Measurements from ENCODE around the gene ASB2.

The ASB2 gene

DNA sequence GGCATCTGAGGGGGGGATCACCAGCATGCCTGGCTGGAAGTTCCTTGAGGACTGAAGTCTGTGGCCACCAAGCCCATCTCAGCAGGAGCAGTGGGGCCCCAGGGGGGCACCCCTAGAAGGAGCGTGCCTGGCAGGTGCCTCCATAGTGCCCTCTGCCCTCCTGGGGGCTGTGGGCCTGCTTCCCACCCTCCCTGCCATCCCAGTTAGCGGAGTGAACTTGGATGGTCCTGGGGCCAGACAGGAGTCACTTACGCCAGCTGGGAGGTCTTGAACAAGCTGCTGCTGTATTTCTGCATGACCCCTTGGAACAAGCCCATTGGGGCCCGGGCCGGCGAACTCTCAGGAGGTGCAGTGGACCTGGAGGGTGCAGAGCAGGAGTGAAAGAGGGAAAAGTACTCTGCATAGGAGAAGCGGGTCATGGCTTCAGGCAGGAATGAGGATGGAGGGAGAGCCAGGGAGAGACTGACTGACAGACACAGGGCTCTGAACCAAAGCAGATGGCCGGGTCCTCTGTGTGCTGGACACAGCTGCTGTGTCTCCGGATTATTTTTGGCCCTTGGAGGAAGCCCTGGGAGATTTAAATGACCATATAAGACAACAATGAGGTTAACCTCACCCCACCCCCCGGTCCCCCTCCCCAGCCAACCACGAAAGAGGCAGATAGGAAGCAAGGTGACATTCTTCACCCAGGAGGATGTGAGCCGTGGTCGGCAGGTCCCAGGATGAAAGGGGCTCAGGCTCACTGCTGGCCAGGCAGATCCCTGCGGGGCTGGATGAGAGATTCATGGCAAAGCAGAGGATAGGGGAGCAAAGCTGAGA is 19.6 kb downstream of the ASB2 start:
- no peak for DNase-seq
- in situ Hi-C loops (cut with HindIII; ENCODE audit: low pct_ligation_motif_present, low pct_unique_long_range_greater_than_20kb, low sequenced_read_pairs): no loop called here

DNA sequence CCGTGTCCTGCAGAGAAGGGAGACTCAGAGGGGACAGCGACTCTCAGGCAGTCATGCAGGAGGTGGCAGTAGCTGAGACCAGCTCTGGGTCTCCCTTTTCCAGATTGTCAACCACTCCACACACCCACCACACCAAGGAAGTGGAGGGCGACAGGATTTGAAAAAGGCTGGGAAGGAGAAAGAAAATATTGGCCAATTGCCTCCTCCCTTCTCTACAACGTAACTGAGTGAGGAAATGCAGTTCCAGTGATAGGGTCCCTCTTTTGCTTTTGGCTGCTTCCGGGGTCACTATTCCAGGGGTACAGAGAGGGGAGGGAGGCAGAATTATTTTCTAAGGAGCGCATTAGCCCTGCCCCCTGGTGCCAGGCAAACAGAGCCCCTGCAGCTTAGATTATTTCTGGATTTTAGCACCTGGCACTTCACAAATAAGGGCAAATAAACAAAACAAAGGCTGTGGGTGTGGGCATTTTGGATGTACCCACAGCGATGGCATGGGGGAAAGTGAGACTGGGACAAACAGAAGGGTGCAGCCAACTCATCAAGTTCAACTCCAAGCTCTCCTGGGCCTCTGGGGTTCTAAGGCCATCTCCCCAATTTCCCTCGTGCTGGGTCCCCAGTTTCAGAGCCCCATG is 20.4 kb downstream of the ASB2 start:
- in situ Hi-C loops (cut with HindIII; ENCODE audit: low pct_ligation_motif_present, low pct_unique_long_range_greater_than_20kb, low sequenced_read_pairs): no loop called here

GRCh38 chr14:93954900-93955849 is 21.2 kb downstream of the ASB2 start:
- DNase-seq: no peak
- in situ Hi-C loops (cut with HindIII; ENCODE audit: low pct_ligation_motif_present, low pct_unique_long_range_greater_than_20kb, low sequenced_read_pairs): no loop called here

More for the DNA sequence above, 20.4 kb downstream of the ASB2 start:
- DNase-seq: no peak

GRCh38 chr14:93954516-93954830 is 21.9 kb downstream of the ASB2 start:
- no peak for DNase-seq
- in situ Hi-C loops (cut with HindIII; ENCODE audit: low pct_ligation_motif_present, low pct_unique_long_range_greater_than_20kb, low sequenced_read_pairs): no loop called here

DNA sequence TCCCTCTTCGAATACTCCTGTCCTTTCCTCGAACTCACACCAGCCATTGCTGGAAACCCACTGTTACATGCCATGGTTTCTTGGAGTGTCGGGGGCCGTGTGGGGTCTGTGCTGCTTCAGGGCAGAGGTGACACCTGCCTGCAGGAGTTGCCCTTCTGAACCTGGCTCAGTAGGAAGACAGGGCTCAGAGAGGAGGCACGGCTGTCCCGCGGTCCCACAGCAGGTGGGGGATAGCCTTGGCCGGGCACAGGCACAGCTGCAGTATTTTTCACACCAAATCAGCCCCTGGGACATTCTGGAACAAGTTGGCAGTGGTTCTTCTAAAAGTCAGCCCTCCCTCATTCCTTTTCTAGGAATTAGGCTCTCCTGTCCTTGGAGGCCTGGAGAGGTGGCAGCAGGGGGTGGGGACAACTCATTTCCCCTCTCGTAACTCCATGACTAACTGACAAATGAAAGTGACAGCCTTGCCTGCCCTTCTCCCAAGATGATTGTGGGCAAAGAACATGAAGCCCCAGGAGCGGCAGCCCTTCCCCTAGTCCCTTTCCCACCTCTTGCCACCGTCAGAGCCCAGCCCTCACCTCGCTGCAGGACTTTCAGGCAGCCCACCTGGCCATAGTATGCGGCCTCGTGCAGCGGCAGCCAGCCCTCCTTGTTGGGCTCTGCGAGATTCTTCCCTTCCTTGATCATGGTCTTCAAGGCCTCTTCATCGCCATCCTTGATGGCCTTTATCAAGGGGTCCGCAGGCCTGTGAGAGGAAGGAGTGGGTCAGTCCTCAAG is 22.4 kb downstream of the ASB2 start:
- no peak for DNase-seq
- in situ Hi-C loops (cut with HindIII; ENCODE audit: low pct_ligation_motif_present, low pct_unique_long_range_greater_than_20kb, low sequenced_read_pairs): no loop called here

GRCh38 chr14:93953263-93953662 is 23.1 kb downstream of the ASB2 start:
- DNase-seq: no peak
- in situ Hi-C loops (cut with HindIII; ENCODE audit: low pct_ligation_motif_present, low pct_unique_long_range_greater_than_20kb, low sequenced_read_pairs): no loop called here

DNA sequence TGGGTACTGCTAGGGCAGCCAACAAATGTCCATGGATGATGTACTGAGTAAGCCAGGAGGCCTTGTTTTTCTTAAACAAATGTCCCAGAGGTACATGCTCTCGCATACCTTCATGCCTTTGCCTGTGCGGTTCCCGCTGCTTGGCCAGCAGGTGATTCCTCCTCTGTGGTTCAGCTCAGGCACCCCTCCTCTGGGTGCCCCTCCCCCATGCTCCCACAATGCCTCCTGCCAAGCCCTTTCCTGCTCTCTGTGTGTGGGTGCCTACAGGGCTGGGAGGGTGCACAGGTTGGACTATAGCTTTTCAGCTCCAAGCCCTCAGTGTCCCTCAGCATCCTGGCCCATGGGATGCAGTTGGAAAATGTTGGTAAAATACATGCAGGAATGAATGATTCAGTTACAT is 23.5 kb downstream of the ASB2 start:
- no peak for DNase-seq
- in situ Hi-C loops (cut with HindIII; ENCODE audit: low pct_ligation_motif_present, low pct_unique_long_range_greater_than_20kb, low sequenced_read_pairs): no loop called here

DNA sequence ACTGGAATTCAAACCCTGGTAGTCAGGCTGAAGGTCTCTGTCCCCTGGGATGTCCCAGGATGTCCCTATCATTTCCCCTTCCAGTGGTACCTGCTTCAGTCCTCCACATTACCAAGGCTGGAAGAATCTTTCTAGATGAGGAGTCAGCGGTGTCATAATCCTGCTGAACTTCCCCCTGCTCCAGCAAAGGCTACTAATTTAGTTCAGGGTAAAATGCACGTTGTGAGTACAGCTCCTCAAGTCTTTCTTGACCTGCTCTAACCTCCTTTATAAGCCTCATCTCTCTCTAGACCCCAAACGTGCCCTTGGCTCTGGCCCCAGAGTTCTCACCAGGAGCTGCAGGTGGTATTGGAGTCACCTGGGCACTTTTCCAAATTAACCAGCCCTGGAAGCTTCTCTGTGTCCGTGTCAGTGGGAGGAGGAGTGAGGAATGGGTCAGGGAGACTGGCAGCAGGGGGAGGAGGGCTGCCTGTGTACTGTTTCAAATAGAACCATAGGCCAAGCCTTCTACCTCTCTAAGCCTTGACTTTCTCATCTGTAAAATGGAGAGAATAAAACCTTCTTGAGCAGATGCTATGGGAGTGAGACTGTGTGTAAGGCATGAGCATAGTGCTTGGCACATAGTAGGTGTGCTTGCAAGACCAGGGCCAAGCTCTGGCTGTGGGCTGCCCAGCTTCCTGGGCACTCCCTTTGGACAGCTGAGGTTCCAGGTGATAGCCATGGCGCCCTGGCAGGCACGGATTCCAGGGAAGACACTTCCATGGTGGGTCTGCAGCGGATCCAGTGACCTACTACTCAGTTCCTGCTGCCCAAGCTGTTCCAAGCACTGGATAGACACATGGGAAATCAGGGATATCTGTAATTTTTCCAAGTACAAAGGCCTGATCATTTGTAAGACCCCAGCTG is 24.5 kb downstream of the ASB2 start:
- no peak for DNase-seq
- in situ Hi-C loops (cut with HindIII; ENCODE audit: low pct_ligation_motif_present, low pct_unique_long_range_greater_than_20kb, low sequenced_read_pairs): no loop called here

DNA sequence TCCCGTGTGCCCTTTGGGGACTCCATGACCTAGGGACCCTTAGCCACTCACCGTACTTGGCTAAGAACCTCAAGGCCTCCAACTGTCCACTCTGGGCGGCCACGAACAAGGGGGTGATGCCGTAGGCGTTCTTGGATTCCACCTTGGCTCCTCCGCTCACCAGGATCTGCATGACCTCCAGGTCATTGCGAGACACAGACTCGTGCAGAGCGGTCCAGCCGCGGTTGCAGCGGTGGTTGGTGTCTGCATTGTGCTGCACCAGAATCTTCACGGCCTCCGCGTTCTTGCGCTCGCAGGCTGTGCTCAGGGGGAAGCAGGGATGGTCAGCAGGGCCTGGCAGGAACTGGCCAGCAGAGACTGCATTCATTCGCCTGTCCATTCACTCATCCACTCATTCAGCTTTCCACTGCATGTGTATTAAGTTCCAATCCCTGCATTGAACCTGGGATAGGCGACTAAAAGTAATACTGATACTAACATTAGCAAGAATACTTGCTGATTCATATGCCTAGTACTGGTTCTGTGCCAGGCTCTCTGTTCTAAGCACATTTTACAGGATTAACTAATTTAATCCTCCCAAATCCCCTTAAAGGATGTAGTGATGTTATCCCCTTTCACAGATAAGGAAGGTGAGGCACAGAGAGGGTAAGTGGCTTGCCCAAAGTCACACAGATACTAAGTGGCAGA is 25.3 kb downstream of the ASB2 start:
- in situ Hi-C loops (cut with HindIII; ENCODE audit: low pct_ligation_motif_present, low pct_unique_long_range_greater_than_20kb, low sequenced_read_pairs): no loop called here
- DNase-seq: no peak

GRCh38 chr14:93949511-93950075 is 26.8 kb downstream of the ASB2 start:
- in situ Hi-C loops (cut with HindIII; ENCODE audit: low pct_ligation_motif_present, low pct_unique_long_range_greater_than_20kb, low sequenced_read_pairs): no loop called here
- no peak for DNase-seq

DNA sequence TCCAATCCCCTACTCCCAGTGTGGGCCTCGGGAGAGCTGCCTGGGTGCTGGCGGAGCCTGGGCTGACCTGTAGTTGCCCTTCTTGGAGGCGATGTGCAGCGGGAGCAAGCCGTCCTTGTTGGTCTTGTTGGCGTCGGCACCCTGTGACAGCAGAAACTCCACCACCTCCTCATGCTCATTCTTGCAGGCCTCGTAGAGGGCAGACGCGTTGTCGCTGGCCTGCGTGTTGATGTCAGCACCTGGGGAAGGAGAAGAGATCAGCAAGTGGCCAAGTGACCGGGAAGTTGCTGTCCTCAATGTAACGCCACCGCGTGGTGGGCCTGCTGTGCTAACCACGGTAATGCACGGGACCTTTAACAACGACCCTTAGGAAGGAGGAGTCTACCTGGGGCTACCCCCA is 29.1 kb downstream of the ASB2 start:
- in situ Hi-C loops (cut with HindIII; ENCODE audit: low pct_ligation_motif_present, low pct_unique_long_range_greater_than_20kb, low sequenced_read_pairs): no loop called here
- no peak for DNase-seq

DNA sequence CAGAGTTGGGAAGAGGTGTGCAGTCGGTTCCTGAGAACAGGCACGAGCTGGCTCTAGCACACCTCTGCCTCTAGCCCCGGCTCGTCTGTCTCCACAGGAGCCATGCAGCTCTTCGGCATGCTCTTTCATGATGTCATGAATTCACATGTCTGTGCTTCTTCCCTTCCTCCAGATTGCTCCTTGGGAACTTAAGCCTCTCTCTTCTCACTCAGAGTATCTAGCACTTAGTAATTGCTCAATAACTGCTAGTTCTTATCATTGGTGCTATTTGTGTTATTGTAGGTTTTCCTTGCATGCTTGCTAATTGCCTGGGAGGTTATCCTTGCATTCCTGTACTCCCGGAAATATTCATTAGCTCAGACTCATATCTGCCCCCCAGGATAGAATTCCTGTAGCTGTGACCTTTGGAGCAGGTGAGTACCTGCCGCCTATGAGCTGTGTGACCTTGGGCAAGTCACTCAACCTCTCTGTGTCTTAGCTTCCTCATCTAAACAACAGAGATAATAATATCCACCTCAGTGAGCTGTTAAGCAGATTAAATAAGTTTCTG is 29.8 kb downstream of the ASB2 start:
- no peak for DNase-seq
- in situ Hi-C loops (cut with HindIII; ENCODE audit: low pct_ligation_motif_present, low pct_unique_long_range_greater_than_20kb, low sequenced_read_pairs): no loop called here

DNA sequence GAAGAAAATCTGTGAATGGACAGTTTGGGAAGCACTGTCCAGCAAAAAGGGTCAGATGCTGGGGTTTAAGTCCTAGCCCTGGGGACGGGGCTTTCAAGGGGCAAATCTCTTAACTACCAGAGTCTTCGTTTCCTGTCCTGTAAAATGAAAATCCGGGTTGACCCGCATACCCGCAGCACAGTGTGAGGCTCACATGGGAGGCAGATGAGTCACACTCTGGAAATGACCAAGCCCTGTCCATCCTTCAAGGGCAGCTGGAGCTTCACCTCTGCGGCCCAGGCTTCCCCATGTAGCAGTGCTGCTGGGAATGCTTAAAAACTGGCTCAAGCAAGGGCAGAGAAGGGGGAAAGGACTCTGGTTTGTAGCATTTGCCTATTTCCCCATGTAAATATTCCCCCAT is 30.3 kb downstream of the ASB2 start:
- DNase-seq: peak; percentile 64
- in situ Hi-C loops (cut with HindIII; ENCODE audit: low pct_ligation_motif_present, low pct_unique_long_range_greater_than_20kb, low sequenced_read_pairs): no loop called here

DNA sequence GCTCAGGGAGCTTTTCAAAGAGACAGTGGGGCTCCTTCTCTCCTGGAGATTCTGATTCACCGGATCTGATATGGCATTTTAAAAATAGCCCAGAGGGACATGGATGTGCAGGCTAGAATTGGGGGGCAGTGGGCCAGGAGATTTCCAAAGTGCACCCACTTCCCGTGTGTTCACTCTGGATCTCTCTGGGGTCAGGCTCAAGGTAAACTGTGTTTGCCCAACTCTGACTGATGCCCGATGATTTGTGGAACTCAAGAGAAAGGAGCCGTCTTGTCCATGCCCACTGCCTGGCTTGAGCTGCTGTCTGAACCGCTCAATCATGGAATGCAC is 31.3 kb downstream of the ASB2 start:
- no peak for DNase-seq

GRCh38 chr14:93944348-93945069 is 31.9 kb downstream of the ASB2 start:
- in situ Hi-C loops (cut with HindIII; ENCODE audit: low pct_ligation_motif_present, low pct_unique_long_range_greater_than_20kb, low sequenced_read_pairs): no loop called here
- no peak for DNase-seq

More for the DNA sequence above, 31.3 kb downstream of the ASB2 start:
- in situ Hi-C loops (cut with HindIII; ENCODE audit: low pct_ligation_motif_present, low pct_unique_long_range_greater_than_20kb, low sequenced_read_pairs): no loop called here

- no peak for DNase-seq
- in situ Hi-C loops (cut with HindIII; ENCODE audit: low pct_ligation_motif_present, low pct_unique_long_range_greater_than_20kb, low sequenced_read_pairs): no loop called here
These were observed 32.4 kb downstream of the ASB2 start for GRCh38 chr14:93943930-93944329.

All from ACHN (cell line).